GM13976 (cell line): ENCODE results near the gene PADI4.
"Not testable (repeated sequence)": the region's sequence is repeated elsewhere in the genome, so short reads cannot be mapped to it uniquely, and the experiment has no call there.

Experiments used
- DNase-seq: peaks from one replicate; pipeline ENCODE4 v3.0.0; 2012; ENCODE audit warnings: low spot score
- CTCF ChIP-seq: IDR thresholded peaks from 2 replicates; pipeline ENCODE4 v1.5.1; 2012; ENCODE audit warnings: borderline replicate concordance, mild to moderate bottlenecking; ENCODE audit not compliant: insufficient read depth; ENCODE audit errors: extremely low read depth, missing control alignments, control extremely low read depth
- in situ Hi-C: fragments of 300-500 bp; cut with MboI; formaldehyde crosslinking; loops from one replicate; pipeline ENCODE4 v1.12.0; 2022; ENCODE audit warnings: low sequenced_read_pairs, mixed read lengths, inconsistent platforms; ENCODE audit not compliant: unreplicated experiment

Gene PADI4

GRCh38 chr1:17333081-17333480 lies 25.1 kb downstream of the PADI4 start:
- DNase-seq, result no peak
- in situ Hi-C loops, result no loop called here
- no peak for TF ChIP-seq CTCF

GRCh38 chr1:17335821-17336710 lies 28.1 kb downstream of the PADI4 start:
- peak; percentile 66 for DNase-seq
- in situ Hi-C loops, result no loop called here
- TF ChIP-seq CTCF, result peak; percentile 73

DNA sequence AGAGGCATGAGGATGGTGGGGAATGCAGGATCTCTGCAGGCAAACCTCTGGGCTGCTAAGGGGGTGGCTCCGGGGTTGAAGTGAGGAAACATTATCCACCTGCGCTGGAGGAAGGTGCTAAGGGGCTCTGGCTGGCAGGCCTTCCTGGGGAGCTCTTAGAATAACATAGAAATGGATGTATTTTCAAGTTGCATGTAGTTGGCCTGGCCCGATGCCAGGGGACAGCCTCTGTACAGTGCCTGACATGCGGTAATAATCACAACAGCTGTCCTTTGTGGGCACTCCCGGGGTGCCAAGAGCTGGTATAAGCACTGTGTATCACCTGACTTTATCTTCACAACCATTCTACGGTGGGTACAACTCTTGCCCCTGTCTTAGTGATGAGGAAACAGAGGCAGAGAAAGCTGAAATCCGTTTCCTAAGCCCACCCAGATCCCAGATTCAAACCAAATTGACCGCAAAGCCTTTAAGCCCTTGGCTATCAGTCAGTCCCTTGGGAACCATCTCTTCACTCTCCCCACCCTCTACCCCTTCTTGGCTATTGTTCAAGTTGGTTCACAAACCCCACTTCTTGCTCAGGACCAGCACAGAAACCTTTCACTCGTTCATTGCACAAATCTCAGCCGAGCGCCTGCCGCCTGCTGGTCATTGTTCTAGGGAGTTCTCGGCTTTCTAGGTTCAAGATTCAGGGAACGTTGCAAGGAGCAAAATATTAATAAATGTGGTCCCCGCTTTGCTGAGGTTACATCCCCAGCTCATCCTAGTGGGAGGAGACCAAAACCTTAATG lies 30.9 kb downstream of the PADI4 start:
- DNase-seq, result no peak
- TF ChIP-seq CTCF, result no peak
- in situ Hi-C loops, result no loop called here

GRCh38 chr1:17339521-17339920 lies 31.5 kb downstream of the PADI4 start:
- in situ Hi-C loops, result no loop called here
- no peak for TF ChIP-seq CTCF
- no peak for DNase-seq

- in situ Hi-C loops, result no loop called here
- no peak for DNase-seq
- no peak for TF ChIP-seq CTCF
Observed at GRCh38 chr1:17340358-17340757, 32.4 kb downstream of the PADI4 start.

DNA sequence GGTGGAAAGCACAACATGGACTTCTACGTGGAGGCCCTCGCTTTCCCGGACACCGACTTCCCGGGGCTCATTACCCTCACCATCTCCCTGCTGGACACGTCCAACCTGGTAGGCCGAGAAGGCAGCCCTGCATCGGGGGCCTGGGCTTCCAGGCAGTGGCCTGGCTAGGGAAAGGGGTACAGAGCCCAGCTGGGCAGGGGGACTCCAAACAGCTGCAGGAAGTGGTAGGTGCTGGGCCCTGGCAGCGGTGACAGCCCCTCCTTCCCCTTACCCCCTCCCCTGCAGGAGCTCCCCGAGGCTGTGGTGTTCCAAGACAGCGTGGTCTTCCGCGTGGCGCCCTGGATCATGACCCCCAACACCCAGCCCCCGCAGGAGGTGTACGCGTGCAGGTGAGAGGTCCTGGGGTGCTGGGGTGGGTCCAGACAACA lies 34.0 kb downstream of the PADI4 start:
- DNase-seq, result no peak
- TF ChIP-seq CTCF, result no peak
- in situ Hi-C loops, result no loop called here

GRCh38 chr1:17345506-17345905 lies 37.5 kb downstream of the PADI4 start:
- in situ Hi-C loops, result not testable (repeated sequence)

More at GRCh38 chr1:17345506-17345905, 37.5 kb downstream of the PADI4 start:
- not testable (repeated sequence) for DNase-seq
